HepG2 (cell line): ENCODE data around the gene CELF6. TPM values are rescaled to one million over a fixed set of nuclear protein-coding genes. Genes with fewer than 3 reads are reported as not detected.

Experiments used
- ATAC-seq: fragments of 200-7000 bp; cut with Tn5 transposase; 3 replicates; pipeline ENCODE4 v1.9.1; 2020; ENCODE audit warnings: mild to moderate bottlenecking, moderate library complexity
- BruUV-seq: library from RNA; stranded (reverse); fragments of 400-500 nt; replicated peaks from 2 replicates; lab custom pipeline; 2021; lab: Mats Ljungman, UMichigan
- CTCF ChIA-PET: fragments of 300-600 bp; formaldehyde crosslinking; extraction: SDS; loops from one replicate; lab custom pipeline; 2021; ENCODE audit warnings: low total read pairs, inconsistent platforms, low intra/inter-chr PET ratio; lab: Yijun Ruan, JAX
- POLR2A ChIA-PET: fragments of 350-600 bp; sonication (Branson Sonifier 250); formaldehyde crosslinking; loops from one replicate; lab custom pipeline; 2020; ENCODE audit warnings: antibody characterized with exemption, inconsistent platforms; lab: Yijun Ruan, JAX
- DNase-seq: peaks from one replicate; pipeline ENCODE4 v3.0.0-alpha.2; 2015; ENCODE audit warnings: low spot score
- FAIRE-seq: peaks from 3 replicates; lab custom pipeline; 2011; peaks lifted over from hg19 to GRCh38; lab: Jason Lieb, UNC
- H2AFZ ChIP-seq: one replicate; pipeline ENCODE4 v1.6.1; 2011; ENCODE audit warnings: low read length, inconsistent platforms
- H3K27ac ChIP-seq: fragments of 300-600 bp; 3 replicates; pipeline ENCODE4 v1.8.0; 2011; ENCODE audit warnings: mixed run types, mild to moderate bottlenecking, mixed read lengths, low read length, inconsistent platforms; ENCODE audit not compliant: insufficient read depth; ENCODE audit errors: extremely low read length
- H3K27me3 ChIP-seq, 2 experiments: fragments of 200-600 bp in 1 of 2; 2 replicates in 1 of 2; 3 replicates in 1 of 2; pipeline versions ENCODE4 v1.6.0 to v1.8.0; 2011; ENCODE audit warnings: low read length in 2 of 2, mild to moderate bottlenecking in 2 of 2, moderate library complexity in 2 of 2, inconsistent platforms in 1 of 2; ENCODE audit not compliant: insufficient read depth in 2 of 2, control insufficient read depth in 1 of 2
- H3K36me3 ChIP-seq, 2 experiments: fragments of 200-600 bp in 1 of 2; replicated peaks in 1 of 2; 2 replicates in 1 of 2; 3 replicates in 1 of 2; pipeline versions ENCODE4 v1.5.1 to v1.8.0; 2011; ENCODE audit warnings: low read length in 2 of 2, inconsistent platforms in 1 of 2; ENCODE audit not compliant: insufficient read depth in 2 of 2, control insufficient read depth in 1 of 2
- H3K4me1 ChIP-seq: 2 replicates; pipeline ENCODE4 v1.5.1; 2012; ENCODE audit warnings: low read length, inconsistent platforms; ENCODE audit not compliant: insufficient read depth
- H3K4me2 ChIP-seq: 2 replicates; pipeline ENCODE4 v1.6.0; 2011; ENCODE audit warnings: low read depth, low read length, inconsistent platforms
- H3K4me3 ChIP-seq, 3 experiments: fragments of 200-600 bp in 1 of 3; sonication (generic), shearing (Covaris generic) in 1 of 3; replicated peaks in 1 of 3; 2 replicates each; pipeline ENCODE4 v1.5.1; 2011 to 2016; ENCODE audit warnings: low read length in 3 of 3, inconsistent platforms in 2 of 3, low read depth in 2 of 3, mild to moderate bottlenecking in 2 of 3, control low read depth in 1 of 3, mixed read lengths in 1 of 3; ENCODE audit not compliant: insufficient read depth in 1 of 3
- H3K79me2 ChIP-seq: one replicate; pipeline ENCODE4 v1.6.1; 2011; ENCODE audit warnings: low read length, inconsistent platforms; ENCODE audit not compliant: insufficient read depth
- H3K9ac ChIP-seq: 2 replicates; pipeline ENCODE4 v1.6.0; 2011; ENCODE audit warnings: mild to moderate bottlenecking, low read depth, low read length, inconsistent platforms; ENCODE audit not compliant: insufficient read depth
- H3K9me3 ChIP-seq: 2 replicates; pipeline ENCODE4 v1.5.1; 2012; ENCODE audit warnings: mild to moderate bottlenecking, low read length
- H4K20me1 ChIP-seq: 2 replicates; pipeline ENCODE4 v1.6.0; 2011; ENCODE audit warnings: inconsistent platforms, mild to moderate bottlenecking, low read length, moderate library complexity; ENCODE audit not compliant: insufficient read depth
- DNMT1 ChIP-seq: sonication (generic); formaldehyde crosslinking; IDR thresholded peaks from 2 replicates; pipeline ENCODE4 v1.5.1; 2020; ENCODE audit warnings: mild to moderate bottlenecking, missing genetic modification reagents
- MIER3 ChIP-seq: IDR thresholded peaks from 2 replicates; pipeline ENCODE4 v1.6.1; 2016; ENCODE audit warnings: missing compliant biosample characterization, borderline replicate concordance
- NFYB ChIP-seq: sonication (generic); formaldehyde crosslinking; IDR thresholded peaks from 2 replicates; pipeline ENCODE4 v1.4.0; 2020; ENCODE audit warnings: missing genetic modification reagents
- TMF1 ChIP-seq: sonication (generic); formaldehyde crosslinking; IDR thresholded peaks from 2 replicates; pipeline ENCODE4 v1.8.1; 2022; ENCODE audit warnings: low read depth, missing genetic modification reagents
- ZNF280D ChIP-seq: sonication (generic); formaldehyde crosslinking; IDR thresholded peaks from 2 replicates; pipeline ENCODE4 v1.5.1; 2020; ENCODE audit warnings: mild to moderate bottlenecking, missing genetic modification reagents
- ZNF281 ChIP-seq: sonication (generic); formaldehyde crosslinking; IDR thresholded peaks from 2 replicates; pipeline ENCODE4 v1.4.0; 2020; ENCODE audit warnings: missing genetic modification reagents, borderline replicate concordance
- WGBS: methylation state at CpG from one replicate; pipeline ENCODE4 v1.1.6; 2017; ENCODE audit warnings: low lambda C conversion rate; 5-methylcytosine and 5-hydroxymethylcytosine counted together
- in situ Hi-C: cut with HindIII; loops from 2 replicates; pipeline ENCODE4 v1.10.0; 2017; ENCODE audit warnings: low pct_unique_long_range_greater_than_20kb; ENCODE audit not compliant: extremely low pct_ligation_motif_present
- intact Hi-C: fragments of 100-400 bp; cut with micrococcal nuclease; formaldehyde crosslinking; loops from one replicate; pipeline ENCODE4 v1.10.0; 2022; ENCODE audit not compliant: unreplicated experiment
- polyA plus RNA-seq, 8 experiments: library from polyadenylated mRNA; depleted of rRNA in 3 of 8; stranded (reverse) in 7 of 8; unstranded in 1 of 8; fragments of >200 nt; fragmentation: Illumina TruSeq in 4 of 8; extraction: Trizol in 4 of 8; gene quantifications; 2 replicates each; pipeline versions ENCODE4 v1.2.1 to v1.2.3, GENCODE V29; 2011 to 2016; ENCODE audit warnings: low read depth in 4 of 8, missing spikeins in 1 of 8, mixed read lengths in 1 of 8; ENCODE audit not compliant: insufficient read depth in 1 of 8
- total RNA-seq, 5 experiments: library from RNA; depleted of rRNA; stranded (reverse); fragments of >200 nt; fragmentation: Illumina TruSeq; extraction: Trizol; gene quantifications; 2 replicates each; pipeline ENCODE4 v1.2.3, GENCODE V29; 2016; ENCODE audit warnings: low read depth in 1 of 5
- TF ChIP-seq, protein P1 (sequence below): sonication (generic); formaldehyde crosslinking; IDR thresholded peaks from one replicate; pipeline ENCODE4 v1.5.1; 2020; ENCODE audit warnings: mild to moderate bottlenecking, missing genetic modification reagents; ENCODE audit errors: not compliant biosample characterization

CELF6 gene
- total and polyA plus RNA-seq, 2 of the 13 experiments (the other 11 are each of a cell fraction or from before 2014, with no cell fraction given), result 0.49 to 0.94 TPM

GRCh38 chr15:72265031-72265430 lies 54.9 kb downstream of the CELF6 start:
- POLR2A ChIA-PET, result no interaction called here
- in situ Hi-C loops, result no loop called here
- WGBS, result 52% methylated on average over 5 of the region's 5 CpGs
- TF ChIP-seq MIER3 (CRISPR knock-in tag) (no peak), TMF1 (CRISPR knock-in tag) (no peak), NFYB (CRISPR knock-in tag) (no peak), DNMT1 (CRISPR knock-in tag) (no peak), ZNF281 (CRISPR knock-in tag) (no peak), ZNF280D (CRISPR knock-in tag) (no peak)
- TF ChIP-seq, protein P1, sequence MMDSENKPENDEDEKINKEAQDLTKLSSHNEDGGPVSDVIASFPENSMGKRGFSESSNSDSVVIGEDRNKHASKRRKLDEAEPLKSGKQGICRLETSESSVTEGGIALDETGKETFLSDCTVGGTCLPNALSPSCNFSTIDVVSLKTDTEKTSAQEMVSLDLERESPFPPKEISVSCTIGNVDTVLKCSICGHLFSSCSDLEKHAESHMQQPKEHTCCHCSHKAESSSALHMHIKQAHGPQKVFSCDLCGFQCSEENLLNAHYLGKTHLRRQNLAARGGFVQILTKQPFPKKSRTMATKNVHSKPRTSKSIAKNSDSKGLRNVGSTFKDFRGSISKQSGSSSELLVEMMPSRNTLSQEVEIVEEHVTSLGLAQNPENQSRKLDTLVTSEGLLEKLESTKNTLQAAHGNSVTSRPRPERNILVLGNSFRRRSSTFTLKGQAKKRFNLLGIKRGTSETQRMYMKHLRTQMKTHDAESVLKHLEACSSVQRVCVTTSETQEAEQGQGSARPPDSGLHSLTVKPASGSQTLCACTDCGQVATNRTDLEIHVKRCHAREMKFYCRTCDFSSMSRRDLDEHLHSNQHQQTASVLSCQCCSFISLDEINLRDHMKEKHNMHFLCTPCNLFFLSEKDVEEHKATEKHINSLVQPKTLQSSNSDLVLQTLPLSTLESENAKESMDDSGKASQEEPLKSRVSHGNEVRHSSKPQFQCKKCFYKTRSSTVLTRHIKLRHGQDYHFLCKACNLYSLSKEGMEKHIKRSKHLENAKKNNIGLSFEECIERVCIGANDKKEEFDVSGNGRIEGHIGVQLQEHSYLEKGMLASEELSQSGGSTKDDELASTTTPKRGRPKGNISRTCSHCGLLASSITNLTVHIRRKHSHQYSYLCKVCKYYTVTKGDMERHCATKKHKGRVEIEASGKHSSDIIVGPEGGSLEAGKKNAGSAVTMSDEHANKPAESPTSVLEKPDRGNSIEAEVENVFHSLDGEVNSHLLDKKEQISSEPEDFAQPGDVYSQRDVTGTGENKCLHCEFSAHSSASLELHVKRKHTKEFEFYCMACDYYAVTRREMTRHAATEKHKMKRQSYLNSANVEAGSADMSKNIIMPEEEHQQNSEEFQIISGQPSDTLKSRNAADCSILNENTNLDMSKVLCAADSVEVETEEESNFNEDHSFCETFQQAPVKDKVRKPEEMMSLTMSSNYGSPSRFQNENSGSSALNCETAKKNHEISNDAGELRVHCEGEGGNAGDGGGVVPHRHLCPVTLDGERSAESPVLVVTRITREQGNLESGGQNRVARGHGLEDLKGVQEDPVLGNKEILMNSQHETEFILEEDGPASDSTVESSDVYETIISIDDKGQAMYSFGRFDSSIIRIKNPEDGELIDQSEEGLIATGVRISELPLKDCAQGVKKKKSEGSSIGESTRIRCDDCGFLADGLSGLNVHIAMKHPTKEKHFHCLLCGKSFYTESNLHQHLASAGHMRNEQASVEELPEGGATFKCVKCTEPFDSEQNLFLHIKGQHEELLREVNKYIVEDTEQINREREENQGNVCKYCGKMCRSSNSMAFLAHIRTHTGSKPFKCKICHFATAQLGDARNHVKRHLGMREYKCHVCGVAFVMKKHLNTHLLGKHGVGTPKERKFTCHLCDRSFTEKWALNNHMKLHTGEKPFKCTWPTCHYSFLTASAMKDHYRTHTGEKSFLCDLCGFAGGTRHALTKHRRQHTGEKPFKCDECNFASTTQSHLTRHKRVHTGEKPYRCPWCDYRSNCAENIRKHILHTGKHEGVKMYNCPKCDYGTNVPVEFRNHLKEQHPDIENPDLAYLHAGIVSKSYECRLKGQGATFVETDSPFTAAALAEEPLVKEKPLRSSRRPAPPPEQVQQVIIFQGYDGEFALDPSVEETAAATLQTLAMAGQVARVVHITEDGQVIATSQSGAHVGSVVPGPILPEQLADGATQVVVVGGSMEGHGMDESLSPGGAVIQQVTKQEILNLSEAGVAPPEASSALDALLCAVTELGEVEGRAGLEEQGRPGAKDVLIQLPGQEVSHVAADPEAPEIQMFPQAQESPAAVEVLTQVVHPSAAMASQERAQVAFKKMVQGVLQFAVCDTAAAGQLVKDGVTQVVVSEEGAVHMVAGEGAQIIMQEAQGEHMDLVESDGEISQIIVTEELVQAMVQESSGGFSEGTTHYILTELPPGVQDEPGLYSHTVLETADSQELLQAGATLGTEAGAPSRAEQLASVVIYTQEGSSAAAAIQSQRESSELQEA (CRISPR knock-in tag), result no peak

More at GRCh38 chr15:72265031-72265430, 54.9 kb downstream of the CELF6 start:
- Histone ChIP-seq H3K9me3 (no peaks in the 10 kb centered on the region), H4K20me1 (no peaks in the 10 kb centered on the region), H3K4me3 (no peak overlapping the region), H3K36me3 (no peaks in the 10 kb centered on the region), H3K27ac (no peak overlapping the region), H2AFZ (no peak overlapping the region), H3K4me1 (no peaks in the 10 kb centered on the region), H3K9ac (no peak overlapping the region), H3K27me3 (no peaks in the 10 kb centered on the region; a peak in 1 of 5 replicates), H3K79me2 (no peaks in the 10 kb centered on the region), H3K4me2 (no peak overlapping the region)
- intact Hi-C loops, result no loop called here
- BruUV-seq, result no TSS peak
- FAIRE-seq (no peak), DNase-seq (no peak), ATAC-seq (no peak)
- CTCF ChIA-PET, result no interaction called here
